ENCODE data around the gene UBA6.
A peak's percentile ranks its signal among the peaks of the same experiment; 100 is the strongest.
"Not testable (repeated sequence)": the region's sequence is repeated elsewhere in the genome, so short reads cannot be mapped to it uniquely, and the experiment has no call there.

The UBA6 gene

GRCh38 chr4:67713529-67714247, 12.7 kb upstream of the UBA6 start:
- no peak for TF ChIP-seq CTCF (conservative IDR thresholded peaks at IDR 0.05)
- no peak for TF ChIP-seq ZFX (IDR thresholded peaks at IDR 0.05)
- peak overlapping the region; percentile 83 for H3K27ac ChIP-seq

- H3K27ac ChIP-seq: peak overlapping the region; percentile 83
- TF ChIP-seq CTCF (conservative IDR thresholded peaks at IDR 0.05) (no peak), ZFX (IDR thresholded peaks at IDR 0.05) (no peak)
Observed at GRCh38 chr4:67712650-67713528, 11.9 kb upstream of the UBA6 start.

GRCh38 chr4:67712000-67712625, 11.2 kb upstream of the UBA6 start:
- H3K27ac ChIP-seq: peak overlapping the region; percentile 83

GRCh38 chr4:67706682-67707081, 5.7 kb upstream of the UBA6 start:
- not testable (repeated sequence) for H3K27ac ChIP-seq

More at GRCh38 chr4:67712000-67712625, 11.2 kb upstream of the UBA6 start:
- TF ChIP-seq ZFX (IDR thresholded peaks at IDR 0.05): no peak

- TF ChIP-seq CTCF (conservative IDR thresholded peaks at IDR 0.05) (no peak), ZFX (IDR thresholded peaks at IDR 0.05) (no peak)
- no peak overlapping the region for H3K27ac ChIP-seq
Observed at GRCh38 chr4:67704843-67705242, 3.9 kb upstream of the UBA6 start.

GRCh38 chr4:67702166-67702565, 1.2 kb upstream of the UBA6 start:
- no peak overlapping the region for H3K27ac ChIP-seq
- TF ChIP-seq CTCF (conservative IDR thresholded peaks at IDR 0.05) (no peak), ZFX (IDR thresholded peaks at IDR 0.05) (no peak)

- peak overlapping the region; percentile 78 for H3K27ac ChIP-seq
- TF ChIP-seq CTCF (conservative IDR thresholded peaks at IDR 0.05): no peak
Observed at GRCh38 chr4:67701517-67701850, 529 bp upstream of the UBA6 start.

GRCh38 chr4:67700116-67700737, 728 bp downstream of the UBA6 start:
- H3K27ac ChIP-seq: peak overlapping the region; percentile 78
- TF ChIP-seq CTCF (conservative IDR thresholded peaks at IDR 0.05) (no peak), ZFX (IDR thresholded peaks at IDR 0.05) (no peak)

Measured in C4-2B (cell line).